HEK293T (cell line): ENCODE measurements around the gene GPATCH3.

Source experiments
- ELF4 ChIP-seq: fragments of 450-650 bp; IDR thresholded peaks from 2 replicates; pipeline ENCODE4 v1.6.1; 2017; ENCODE audit warnings: antibody characterized with exemption
- FOXA1 ChIP-seq: fragments of 450-650 bp; IDR thresholded peaks from 2 replicates; pipeline ENCODE4 v1.6.1; 2016; ENCODE audit warnings: mild to moderate bottlenecking
- FOXM1 ChIP-seq: fragments of 450-650 bp; IDR thresholded peaks from 2 replicates; pipeline ENCODE4 v1.6.1; 2017; ENCODE audit warnings: mild to moderate bottlenecking, borderline replicate concordance
- TARDBP ChIP-seq: fragments of 450-650 bp; IDR thresholded peaks from 2 replicates; pipeline ENCODE4 v1.6.1; 2016

DNA sequence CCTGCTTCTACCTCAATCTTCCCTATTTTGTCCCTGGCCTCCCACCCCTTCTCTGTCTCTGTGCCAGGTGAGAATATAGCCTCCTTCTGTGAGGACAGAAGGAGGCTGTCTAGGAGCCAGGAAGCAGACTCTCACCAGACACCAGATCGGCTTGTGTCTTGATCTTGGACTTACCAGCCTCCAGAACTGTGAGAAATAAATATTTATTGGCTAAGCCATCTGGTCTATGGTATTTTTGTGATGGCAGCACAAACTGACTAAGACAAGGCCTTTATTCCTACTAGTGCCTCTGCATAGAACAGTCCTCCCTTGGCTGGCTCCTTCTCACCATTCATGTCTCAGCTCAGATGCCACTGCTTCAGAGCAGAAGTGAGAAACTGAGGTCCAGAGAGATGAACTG is 12.0 kb downstream of the GPATCH3 start:
- TF ChIP-seq FOXM1 (no peak), ELF4 (no peak), FOXA1 (no peak), TARDBP (no peak)
